Lower leg skin (tissue), 3 donors: ENCODE data around the gene CEP350.

Source experiments
- CTCF ChIP-seq, 3 donors: fragments of 450-650 bp; IDR thresholded peaks; one replicate each; pipeline ENCODE4 v1.5.1; 2016; ENCODE audit warnings: antibody characterized with exemption in 3 of 3, mild to moderate bottlenecking in 3 of 3, moderate library complexity in 2 of 3
- POLR2A ChIP-seq, 2 donors: fragments of 450-650 bp; IDR thresholded peaks; one replicate each; pipeline ENCODE4 v1.6.1; 2016 to 2017; ENCODE audit warnings: antibody characterized with exemption in 2 of 2, mild to moderate bottlenecking in 1 of 2, moderate library complexity in 1 of 2

- TF ChIP-seq CTCF (IDR thresholded peaks at IDR 0.05), result no peak
- TF ChIP-seq POLR2A (IDR thresholded peaks at IDR 0.05), result no peak
Observed at GRCh38 chr1:179966551-179966950, 11.9 kb downstream of the CEP350 start.
